ENCODE results near the gene ENSA.

GRCh38 chr1:150575518-150576366 is 53.7 kb downstream of the ENSA start:
- TF ChIP-seq CTCF (IDR thresholded peaks at IDR 0.05; ENCODE audit: insufficient read depth, low read length, poor library complexity, severe bottlenecking) = no peak
- TF ChIP-seq EZH2phosphoT487 (conservative IDR thresholded peaks at IDR 0.05; ENCODE audit: low read length) = no peak
